GM12878 (cell line): ENCODE data around the gene MGMT. TPM values are rescaled to one million over a fixed set of nuclear protein-coding genes. Genes with fewer than 3 reads are reported as not detected.
A peak's percentile ranks its signal among the peaks of the same experiment; 100 is the strongest.

Experiments used
- ATAC-seq: fragments of 200-7000 bp; cut with Tn5 transposase; 3 replicates; pipeline ENCODE4 v1.9.1; 2020; ENCODE audit warnings: mild to moderate bottlenecking, moderate library complexity
- BruUV-seq: library from RNA; stranded (reverse); fragments of 400-500 nt; replicated peaks from 2 replicates; lab custom pipeline; 2021; lab: Mats Ljungman, UMichigan
- CTCF ChIA-PET: fragments of 300-600 bp; sonication (Branson Sonifier 250); formaldehyde crosslinking; extraction: SDS; loops from one replicate; lab custom pipeline; 2021; ENCODE audit warnings: inconsistent platforms; lab: Yijun Ruan, JAX
- POLR2A ChIA-PET: fragments of 350-600 bp; formaldehyde crosslinking; extraction: SDS; loops from one replicate; lab custom pipeline; 2021; ENCODE audit warnings: inconsistent platforms; lab: Charles Lee
- RAD21 ChIA-PET: fragments of 300-600 bp; sonication (Branson Sonifier 250); formaldehyde crosslinking; loops from one replicate; lab custom pipeline; 2023; ENCODE audit warnings: antibody characterized with exemption; ENCODE audit not compliant: unreplicated experiment; lab: Charles Lee
- SMC1A ChIA-PET: fragments of 300-600 bp; sonication (Branson Sonifier 250); formaldehyde crosslinking; loops from one replicate; lab custom pipeline; 2023; ENCODE audit not compliant: unreplicated experiment, uncharacterized antibody; lab: Charles Lee
- DNase-seq: peaks from one replicate; pipeline ENCODE4 v3.0.0-alpha.2; 2011; ENCODE audit warnings: low read depth, low spot score
- FAIRE-seq: peaks from 3 replicates; lab custom pipeline; 2011; peaks lifted over from hg19 to GRCh38; lab: Jason Lieb, UNC
- H2AFZ ChIP-seq: 2 replicates; pipeline ENCODE4 v1.6.0; 2011; ENCODE audit warnings: low read depth, low read length, control low read depth; ENCODE audit not compliant: control insufficient read depth
- H3K27ac ChIP-seq: 2 replicates; pipeline ENCODE4 v1.5.1; 2011; ENCODE audit warnings: control low read depth; ENCODE audit not compliant: control insufficient read depth, insufficient read depth
- H3K27me3 ChIP-seq, 2 experiments: replicated peaks in 1 of 2; 2 replicates each; pipeline versions ENCODE4 v1.6.0 to v1.6.1; 2011; ENCODE audit warnings: low read length in 1 of 2; ENCODE audit not compliant: control insufficient read depth in 2 of 2, insufficient read depth in 2 of 2
- H3K36me3 ChIP-seq, 2 experiments: 2 replicates each; pipeline ENCODE4 v1.5.1; 2011; ENCODE audit warnings: low read length in 1 of 2; ENCODE audit not compliant: control insufficient read depth in 2 of 2, insufficient read depth in 2 of 2
- H3K4me1 ChIP-seq: 2 replicates; pipeline ENCODE4 v1.6.1; 2011; ENCODE audit warnings: mild to moderate bottlenecking, low read length, moderate library complexity, mixed read lengths; ENCODE audit not compliant: control insufficient read depth, insufficient read depth
- H3K4me2 ChIP-seq: 2 replicates; pipeline ENCODE4 v1.6.0; 2011; ENCODE audit warnings: control low read depth; ENCODE audit not compliant: control insufficient read depth, insufficient read depth
- H3K4me3 ChIP-seq: fragments of 200-600 bp; sonication (generic); 2 replicates; pipeline ENCODE4 v1.5.1; 2016
- H3K79me2 ChIP-seq: 2 replicates; pipeline ENCODE4 v1.6.0; 2011; ENCODE audit warnings: low read length; ENCODE audit not compliant: control insufficient read depth, insufficient read depth
- H3K9ac ChIP-seq: 2 replicates; pipeline ENCODE4 v1.8.0; 2011; ENCODE audit warnings: low read length, control low read depth, mixed read lengths; ENCODE audit not compliant: control insufficient read depth, insufficient read depth
- H3K9me3 ChIP-seq: replicated peaks from 3 replicates; pipeline ENCODE4 v1.5.1; 2011; ENCODE audit warnings: mild to moderate bottlenecking, low read length; ENCODE audit not compliant: control insufficient read depth, insufficient read depth
- H4K20me1 ChIP-seq: 2 replicates; pipeline ENCODE4 v1.6.0; 2011; ENCODE audit not compliant: control insufficient read depth, insufficient read depth
- NRF1 ChIP-seq: conservative IDR thresholded peaks from 2 replicates; pipeline ENCODE4 v1.6.1; 2011; ENCODE audit warnings: mild to moderate bottlenecking, low read depth, low read length, improper control_type of control experiment
- RBBP5 ChIP-seq: fragments of 200-600 bp; sonication (generic); conservative IDR thresholded peaks from 2 replicates; pipeline ENCODE4 v1.6.1; 2016
- TAF1 ChIP-seq: IDR thresholded peaks from 2 replicates; pipeline ENCODE4 v1.6.1; 2011; ENCODE audit warnings: mild to moderate bottlenecking, low read depth, low read length, borderline replicate concordance
- ZNF274 ChIP-seq: IDR thresholded peaks from one replicate; pipeline ENCODE4 v1.8.0; 2011; ENCODE audit not compliant: insufficient read length, insufficient read depth
- WGBS: methylation state at CpG from one replicate; pipeline ENCODE4 v1.1.6; 2016; ENCODE audit warnings: low lambda C conversion rate; ENCODE audit not compliant: insufficient replicate concordance, insufficient coverage; ENCODE audit errors: missing lambda C conversion rate; 5-methylcytosine and 5-hydroxymethylcytosine counted together
- in situ Hi-C: fragments of 300-500 bp; cut with MboI; formaldehyde crosslinking; loops from 9 replicates; pipeline ENCODE4 v1.14.3; 2018; ENCODE audit warnings: mixed read lengths
- intact Hi-C: fragments of 100-400 bp; cut with micrococcal nuclease; formaldehyde crosslinking; loops from one replicate; pipeline ENCODE4 v1.14.2; 2022; ENCODE audit not compliant: unreplicated experiment
- polyA plus RNA-seq, 11 experiments: library from polyadenylated mRNA; depleted of rRNA in 4 of 11; unstranded in 6 of 11; stranded (reverse) in 5 of 11; fragments of >200 nt; fragmentation: Nextera tagmentation in 4 of 11; fragmentation: Illumina TruSeq in 1 of 11; extraction: Ambion mirVana in 4 of 11; extraction: Trizol in 1 of 11; gene quantifications; 1 replicate in 1 of 11; 2 replicates in 10 of 11; pipeline versions ENCODE4 v1.2.1 to v1.2.3, GENCODE V29; 2011 to 2016; ENCODE audit warnings: inconsistent platforms in 2 of 11, missing spikeins in 2 of 11, low read depth in 1 of 11
- total RNA-seq, 4 experiments: library from RNA; depleted of rRNA in 3 of 4; stranded (reverse); fragments of >200 nt in 3 of 4; fragmentation: Illumina TruSeq in 1 of 4; extraction: Trizol in 1 of 4; gene quantifications; 2 replicates each; pipeline versions ENCODE4 v1.2.1 to v1.2.3, GENCODE V29; 2013 to 2021
- TF ChIP-seq, protein P1 (sequence below): IDR thresholded peaks from 2 replicates; pipeline ENCODE4 v1.6.1; 2011; ENCODE audit warnings: borderline replicate concordance, low read depth, mild to moderate bottlenecking, moderate library complexity, low read length; ENCODE audit not compliant: insufficient read depth, poor library complexity, severe bottlenecking

The MGMT gene
- total and polyA plus RNA-seq, 10 of the 15 experiments (the other 5 are each of a cell fraction or from before 2014, with no cell fraction given): 0.16 to 24.2 (median 13.3) TPM

DNA sequence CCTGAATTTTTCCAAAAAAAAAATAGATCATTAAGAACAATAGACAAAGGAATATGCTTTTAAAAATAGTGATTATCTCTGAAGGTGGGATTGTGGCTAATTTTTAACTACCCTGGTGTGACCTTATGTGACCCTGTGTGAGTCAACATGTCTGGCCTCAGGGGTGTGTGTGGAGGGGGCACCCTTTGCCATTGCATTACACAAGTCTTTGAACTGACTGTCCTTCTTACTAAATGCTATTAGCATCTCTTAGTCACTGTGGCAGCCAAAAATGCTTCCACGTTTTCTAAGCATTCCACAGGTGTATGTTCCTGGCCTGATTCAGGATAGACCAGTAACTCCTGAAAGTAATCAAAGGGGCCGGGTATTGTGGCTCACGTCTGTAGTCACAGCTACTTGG is 175.4 kb downstream of the MGMT start:
- Histone ChIP-seq H3K4me3 (no peak overlapping the region), H4K20me1 (no peaks in the 10 kb centered on the region), H2AFZ (no peak overlapping the region), H3K4me1 (no peaks in the 10 kb centered on the region), H3K9ac (no peak overlapping the region)
- no peak for ATAC-seq
- no peak for TF ChIP-seq NRF1
- TF ChIP-seq, protein P1, sequence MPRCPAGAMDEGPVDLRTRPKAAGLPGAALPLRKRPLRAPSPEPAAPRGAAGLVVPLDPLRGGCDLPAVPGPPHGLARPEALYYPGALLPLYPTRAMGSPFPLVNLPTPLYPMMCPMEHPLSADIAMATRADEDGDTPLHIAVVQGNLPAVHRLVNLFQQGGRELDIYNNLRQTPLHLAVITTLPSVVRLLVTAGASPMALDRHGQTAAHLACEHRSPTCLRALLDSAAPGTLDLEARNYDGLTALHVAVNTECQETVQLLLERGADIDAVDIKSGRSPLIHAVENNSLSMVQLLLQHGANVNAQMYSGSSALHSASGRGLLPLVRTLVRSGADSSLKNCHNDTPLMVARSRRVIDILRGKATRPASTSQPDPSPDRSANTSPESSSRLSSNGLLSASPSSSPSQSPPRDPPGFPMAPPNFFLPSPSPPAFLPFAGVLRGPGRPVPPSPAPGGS: peak; percentile 43
- TF ChIP-seq, all 136 proteins: peak for 1
- no peak overlapping the region for H3K4me2 ChIP-seq
- H3K27me3 ChIP-seq: no peaks in the 10 kb centered on the region
- no peak overlapping the region for H3K27ac ChIP-seq
- POLR2A ChIA-PET: no interaction called here
- in situ Hi-C loops: no loop called here
- intact Hi-C loops: no loop called here
- no peaks in the 10 kb centered on the region for H3K79me2 ChIP-seq
- 95% methylated on average over 3 of the region's 3 CpGs for WGBS
- no peak for DNase-seq
- RAD21 ChIA-PET: no interaction called here
- no peak for FAIRE-seq
- CTCF ChIA-PET: no interaction called here
- BruUV-seq: no TSS peak
- no peaks in the 10 kb centered on the region for H3K9me3 ChIP-seq
- SMC1A ChIA-PET: no interaction called here
- H3K36me3 ChIP-seq: no peaks in the 10 kb centered on the region

DNA sequence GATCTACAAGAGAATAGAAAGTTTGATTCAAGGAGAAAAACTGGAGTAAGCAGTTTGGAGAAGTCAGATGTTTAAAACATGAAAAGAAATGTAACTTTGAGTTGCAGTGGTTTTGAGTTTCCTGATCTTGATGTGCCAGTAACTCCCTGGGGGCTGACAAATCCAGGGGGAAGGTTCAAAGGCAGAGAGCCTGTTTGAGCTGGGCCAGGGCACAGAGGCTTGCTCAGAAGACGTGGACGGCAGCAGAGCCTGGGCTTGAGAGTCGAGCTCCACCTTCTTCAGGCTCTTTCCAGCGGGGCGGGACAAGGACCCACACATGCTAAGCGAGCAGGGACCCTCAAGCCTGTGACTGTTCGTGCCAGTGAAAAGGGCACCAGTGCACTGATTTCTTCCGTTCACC is 176.2 kb downstream of the MGMT start:
- H3K9me3 ChIP-seq: no peaks in the 10 kb centered on the region
- SMC1A ChIA-PET: no interaction called here
- no peaks in the 10 kb centered on the region for H3K27me3 ChIP-seq
- in situ Hi-C loops: no loop called here
- no peaks in the 10 kb centered on the region for H4K20me1 ChIP-seq
- no peak overlapping the region for H3K4me3 ChIP-seq
- H3K27ac ChIP-seq: no peak overlapping the region
- ATAC-seq: no peak
- H3K36me3 ChIP-seq: no peaks in the 10 kb centered on the region
- no peak for DNase-seq
- TF ChIP-seq ZNF274: no peak
- no peak for TF ChIP-seq RBBP5
- no peak for TF ChIP-seq TAF1
- POLR2A ChIA-PET: no interaction called here
- no peak overlapping the region for H3K4me2 ChIP-seq
- H3K9ac ChIP-seq: no peak overlapping the region
- no peaks in the 10 kb centered on the region for H3K79me2 ChIP-seq
- H3K4me1 ChIP-seq: no peaks in the 10 kb centered on the region
- WGBS: 87% methylated on average over 8 of the region's 8 CpGs
- no TSS peak for BruUV-seq
- RAD21 ChIA-PET: no interaction called here
- intact Hi-C loops: no loop called here
- CTCF ChIA-PET: no interaction called here
- no peak for FAIRE-seq
- no peak overlapping the region for H2AFZ ChIP-seq
